HG03097 (cell line): ENCODE results near the gene LMX1A.

Experiments
- ATAC-seq: cut with Tn5 transposase; IDR thresholded peaks from one replicate; pipeline ENCODE4 v1.9.1; 2021; ENCODE audit not compliant: unreplicated experiment, low FRiP score

LMX1A gene

GRCh38 chr1:165355977-165356811 lies at the start of gene LMX1A:
Gene LMX1A, minus strand, starts transcription at chr1:165356715. Its CDS starts 1,156 bp downstream, at chr1:165355559.
- no peak for ATAC-seq

- no peak for ATAC-seq
These were observed 47.4 kb upstream of the LMX1A start for GRCh38 chr1:165403835-165404482.

- ATAC-seq, result no peak
These were observed 46.1 kb upstream of the LMX1A start for GRCh38 chr1:165402517-165403111.

- no peak for ATAC-seq
These were observed 41.4 kb upstream of the LMX1A start for GRCh38 chr1:165397944-165398343.

- ATAC-seq, result no peak
These were observed 39.4 kb upstream of the LMX1A start for GRCh38 chr1:165395901-165396300.

- ATAC-seq, result no peak
These were observed 39.0 kb upstream of the LMX1A start for GRCh38 chr1:165395478-165395877.

GRCh38 chr1:165392634-165393571 lies 36.4 kb upstream of the LMX1A start:
- peak; percentile 98 for ATAC-seq

GRCh38 chr1:165389609-165390008 lies 33.1 kb upstream of the LMX1A start:
- no peak for ATAC-seq

- no peak for ATAC-seq
These were observed 31.4 kb upstream of the LMX1A start for GRCh38 chr1:165387961-165388360.

GRCh38 chr1:165387505-165387904 lies 31.0 kb upstream of the LMX1A start:
- ATAC-seq, result no peak

- ATAC-seq, result no peak
These were observed 27.3 kb upstream of the LMX1A start for GRCh38 chr1:165383599-165384405.

- ATAC-seq, result no peak
These were observed 26.6 kb upstream of the LMX1A start for GRCh38 chr1:165383067-165383466.

GRCh38 chr1:165381745-165382505 lies 25.4 kb upstream of the LMX1A start:
- ATAC-seq, result no peak

- no peak for ATAC-seq
These were observed 20.3 kb upstream of the LMX1A start for GRCh38 chr1:165376811-165377311.

- no peak for ATAC-seq
These were observed 19.7 kb upstream of the LMX1A start for GRCh38 chr1:165376041-165376810.

GRCh38 chr1:165375623-165376022 lies 19.1 kb upstream of the LMX1A start:
- no peak for ATAC-seq

- ATAC-seq, result no peak
These were observed 15.2 kb upstream of the LMX1A start for GRCh38 chr1:165371588-165372225.
